GM12891 (cell line): ENCODE results near the gene KCNAB2.

ENCODE experiments used
- PAX5 ChIP-seq: IDR thresholded peaks from 2 replicates; pipeline ENCODE4 v1.6.1; 2011; ENCODE audit warnings: low read length, moderate library complexity, mild to moderate bottlenecking; ENCODE audit not compliant: insufficient read depth, severe bottlenecking
- POLR2A ChIP-seq: IDR thresholded peaks from 2 replicates; pipeline ENCODE4 v1.6.1; 2011; ENCODE audit warnings: low read depth, low read length, control low read depth
- POLR2AphosphoS5 ChIP-seq: IDR thresholded peaks from 2 replicates; pipeline ENCODE4 v1.6.1; 2011; ENCODE audit warnings: low read depth, low read length, control low read depth
- POU2F2 ChIP-seq: IDR thresholded peaks from 2 replicates; pipeline ENCODE4 v1.6.1; 2011; ENCODE audit warnings: low read depth, mild to moderate bottlenecking, control low read depth, low read length, moderate library complexity
- SPI1 ChIP-seq: IDR thresholded peaks from 2 replicates; pipeline ENCODE4 v1.6.1; 2011; ENCODE audit warnings: low read depth, low read length, control low read depth
- TAF1 ChIP-seq: IDR thresholded peaks from 2 replicates; pipeline ENCODE4 v1.6.1; 2011; ENCODE audit warnings: low read depth, low read length, control low read depth

DNA sequence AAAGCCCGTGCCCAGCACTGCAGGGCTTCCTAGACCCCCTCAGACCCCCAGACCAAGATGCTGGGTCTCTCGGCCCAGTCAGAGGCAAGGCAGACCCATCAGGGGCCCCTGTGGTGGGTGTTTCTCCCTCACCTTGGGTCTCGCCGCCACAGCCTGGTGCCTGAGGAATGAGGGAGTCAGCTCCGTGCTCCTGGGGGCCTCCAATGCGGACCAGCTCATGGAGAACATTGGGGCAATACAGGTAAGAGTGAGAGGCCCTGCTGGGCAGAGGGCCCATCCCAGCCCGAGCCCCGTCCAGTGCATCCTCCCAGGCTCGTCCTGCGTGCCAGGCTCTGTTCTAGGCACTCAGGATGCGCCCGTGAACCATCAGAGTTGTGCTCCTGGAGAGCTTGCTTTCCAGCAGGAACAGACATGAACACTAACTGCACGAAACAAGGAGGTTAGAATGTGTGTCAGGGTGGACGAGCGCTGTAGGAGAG, 51.5 kb downstream of the KCNAB2 start:
- TF ChIP-seq POU2F2 (no peak), POLR2AphosphoS5 (no peak), POLR2A (no peak), PAX5 (no peak), TAF1 (no peak), SPI1 (no peak)
